Uterus (tissue), 4 donors: ENCODE results near the gene S100A8. TPM values are rescaled to one million over a fixed set of nuclear protein-coding genes. Genes with fewer than 3 reads are reported as not detected.

Source experiments
- DNase-seq, 2 donors: peaks; one replicate each; pipeline ENCODE4 v3.0.0-alpha.2; 2019 to 2020
- H3K27ac ChIP-seq, 2 donors: fragments of 200-600 bp; sonication (generic); 1 replicate in 1 of 2; 2 replicates in 1 of 2; pipeline ENCODE4 v1.5.1; 2016 to 2018
- H3K27me3 ChIP-seq, 2 donors: fragments of 200-600 bp; sonication (generic); one replicate each; pipeline ENCODE4 v1.5.1; 2018 to 2019; ENCODE audit warnings: control low read depth in 1 of 2
- H3K36me3 ChIP-seq, 2 donors: fragments of 200-600 bp; sonication (generic); one replicate each; pipeline ENCODE4 v1.5.1; 2019; ENCODE audit warnings: control low read depth in 1 of 2
- H3K4me1 ChIP-seq, 2 donors: fragments of 200-600 bp; sonication (generic); one replicate each; pipeline ENCODE4 v1.5.1; 2018 to 2019; ENCODE audit warnings: control low read depth in 1 of 2
- H3K4me3 ChIP-seq, 2 donors: fragments of 200-600 bp; sonication (generic); 1 replicate in 1 of 2; 2 replicates in 1 of 2; pipeline ENCODE4 v1.5.1; 2018 to 2019; ENCODE audit warnings: mild to moderate bottlenecking in 1 of 2
- H3K9me3 ChIP-seq, 2 donors: fragments of 200-600 bp; sonication (generic); one replicate each; pipeline ENCODE4 v1.5.1; 2019; ENCODE audit warnings: control low read depth in 1 of 2
- POLR2A ChIP-seq, 2 donors: fragments of 450-650 bp; IDR thresholded peaks; one replicate each; pipeline ENCODE4 v1.6.1; 2016; ENCODE audit warnings: antibody characterized with exemption in 2 of 2, mild to moderate bottlenecking in 1 of 2, moderate library complexity in 1 of 2
- intact Hi-C: fragments of 100-400 bp; cut with DNase I; formaldehyde crosslinking; loops from one replicate; pipeline ENCODE4 v1.15.1; 2023; ENCODE audit warnings: low total_unique reads
- total RNA-seq, 4 donors: library from RNA; depleted of rRNA in 3 of 4; stranded (reverse); fragments of >200 nt in 3 of 4; gene quantifications; one replicate each; pipeline versions ENCODE4 v1.1.0 to v1.2.4, GENCODE V29; 2014 to 2023
- TF ChIP-seq, protein P1 (sequence below), 4 experiments: fragments of 200-600 bp in 2 of 4; fragments of 450-650 bp in 2 of 4; sonication (generic) in 2 of 4; IDR thresholded peaks; one replicate each; pipeline ENCODE4 v1.5.1; 2016 to 2019; ENCODE audit warnings: antibody characterized with exemption in 4 of 4, mild to moderate bottlenecking in 2 of 4, moderate library complexity in 1 of 4
- donor health status: DM: yes; HTN: yes; CAD: no.

Gene S100A8
- total RNA-seq = 10 to 100 TPM in 2 of 4 donors, 1 to 10 TPM in 1, not detected in 1; 5.4 to 25.2 (median 24.7) TPM

GRCh38 chr1:153390938-153391710 lies at the start of gene S100A8:
S100A8 (minus strand) TSS chr1:153391073; CDS start chr1:153390535, 538 bp downstream.
- Histone ChIP-seq H3K4me1 (no peaks in the 10 kb centered on the region), H3K4me3 (no peak within 1 kb of the TSS), H3K36me3 (no peaks in the 10 kb centered on the region), H3K27me3 (no peaks in the 10 kb centered on the region), H3K9me3 (no peaks in the 10 kb centered on the region), H3K27ac (no peak within 1 kb of the TSS)
- TF ChIP-seq, protein P1, sequence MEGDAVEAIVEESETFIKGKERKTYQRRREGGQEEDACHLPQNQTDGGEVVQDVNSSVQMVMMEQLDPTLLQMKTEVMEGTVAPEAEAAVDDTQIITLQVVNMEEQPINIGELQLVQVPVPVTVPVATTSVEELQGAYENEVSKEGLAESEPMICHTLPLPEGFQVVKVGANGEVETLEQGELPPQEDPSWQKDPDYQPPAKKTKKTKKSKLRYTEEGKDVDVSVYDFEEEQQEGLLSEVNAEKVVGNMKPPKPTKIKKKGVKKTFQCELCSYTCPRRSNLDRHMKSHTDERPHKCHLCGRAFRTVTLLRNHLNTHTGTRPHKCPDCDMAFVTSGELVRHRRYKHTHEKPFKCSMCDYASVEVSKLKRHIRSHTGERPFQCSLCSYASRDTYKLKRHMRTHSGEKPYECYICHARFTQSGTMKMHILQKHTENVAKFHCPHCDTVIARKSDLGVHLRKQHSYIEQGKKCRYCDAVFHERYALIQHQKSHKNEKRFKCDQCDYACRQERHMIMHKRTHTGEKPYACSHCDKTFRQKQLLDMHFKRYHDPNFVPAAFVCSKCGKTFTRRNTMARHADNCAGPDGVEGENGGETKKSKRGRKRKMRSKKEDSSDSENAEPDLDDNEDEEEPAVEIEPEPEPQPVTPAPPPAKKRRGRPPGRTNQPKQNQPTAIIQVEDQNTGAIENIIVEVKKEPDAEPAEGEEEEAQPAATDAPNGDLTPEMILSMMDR (IDR thresholded peaks at IDR 0.05) = no peak
- no peak for TF ChIP-seq POLR2A (IDR thresholded peaks at IDR 0.05)
- no peak for DNase-seq
- intact Hi-C loops = no loop called here

DNA sequence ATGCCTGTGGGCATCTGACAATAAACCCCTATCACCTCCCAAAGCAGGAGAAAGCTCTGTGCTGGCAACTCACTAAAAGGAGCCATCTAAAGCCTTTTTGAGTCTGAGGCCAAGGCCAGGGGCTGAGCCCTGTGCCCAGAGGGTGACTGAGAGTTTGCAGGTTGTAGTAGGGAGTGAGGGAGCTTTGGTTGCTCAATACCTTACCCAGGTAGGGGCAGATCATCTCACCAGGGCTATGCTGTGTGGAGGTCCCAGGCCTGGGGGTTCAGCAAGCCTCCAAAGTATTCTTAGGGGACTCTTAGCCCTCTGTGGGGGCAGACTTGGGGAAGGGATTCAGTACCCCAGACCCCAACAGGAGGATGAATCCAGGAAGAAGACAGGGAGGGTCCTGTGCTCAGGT lies 48.4 kb upstream of the S100A8 start:
- Histone ChIP-seq H3K27ac (no peak overlapping the region), H3K9me3 (no peaks in the 10 kb centered on the region), H3K4me3 (no peak overlapping the region), H3K4me1 (no peaks in the 10 kb centered on the region), H3K36me3 (no peaks in the 10 kb centered on the region), H3K27me3 (no peaks in the 10 kb centered on the region)
- intact Hi-C loops = no loop called here
- no peak for TF ChIP-seq POLR2A (IDR thresholded peaks at IDR 0.05)
- TF ChIP-seq, protein P1 (IDR thresholded peaks at IDR 0.05) = no peak
- no peak for DNase-seq

DNA sequence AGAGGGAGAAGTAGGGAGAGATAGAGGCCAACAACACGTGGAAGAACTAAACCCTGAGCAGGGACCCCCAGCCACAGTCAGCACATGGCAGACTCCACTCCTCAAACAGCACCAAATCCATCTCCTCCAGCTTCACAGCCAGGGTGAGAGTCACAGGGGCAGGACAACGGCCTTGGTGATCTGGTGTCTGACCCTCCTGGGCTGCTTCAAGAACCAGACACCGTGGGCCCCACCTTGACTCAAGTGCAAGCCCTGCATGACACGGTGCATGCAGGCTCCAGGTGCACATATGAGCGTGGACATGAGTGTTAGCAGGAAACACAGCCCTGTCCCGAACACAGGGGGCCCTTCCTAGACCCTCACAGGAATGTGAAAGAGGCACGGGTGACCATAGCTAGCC lies 47.7 kb upstream of the S100A8 start:
- intact Hi-C loops = no loop called here
- H3K27me3 ChIP-seq = no peaks in the 10 kb centered on the region
- no peaks in the 10 kb centered on the region for H3K36me3 ChIP-seq
- no peaks in the 10 kb centered on the region for H3K9me3 ChIP-seq
- TF ChIP-seq, protein P1 (IDR thresholded peaks at IDR 0.05) = no peak
- no peak for TF ChIP-seq POLR2A (IDR thresholded peaks at IDR 0.05)
- H3K4me1 ChIP-seq = no peaks in the 10 kb centered on the region
- H3K27ac ChIP-seq = no peak overlapping the region
- H3K4me3 ChIP-seq = no peak overlapping the region
- DNase-seq = no peak

DNA sequence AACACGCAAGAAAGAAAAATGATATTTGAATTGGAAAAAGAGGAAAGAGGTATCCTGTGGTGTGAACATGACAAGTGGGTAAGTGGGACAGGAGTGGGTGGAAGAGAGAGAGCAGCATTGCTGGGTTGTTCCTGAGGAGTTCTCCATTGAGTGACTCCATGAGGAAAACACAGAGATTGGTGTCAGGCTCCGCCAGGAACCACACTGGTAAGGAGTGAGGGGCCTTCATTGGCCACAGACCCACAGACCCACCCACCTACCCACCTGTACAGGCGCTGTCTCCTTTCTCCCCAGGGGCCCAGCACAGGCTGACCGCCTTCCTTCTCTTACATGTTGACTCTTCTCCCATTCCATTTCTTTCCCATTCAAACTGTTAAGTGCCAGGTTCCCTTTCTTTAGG lies 46.4 kb upstream of the S100A8 start:
- no peaks in the 10 kb centered on the region for H3K27me3 ChIP-seq
- no peak overlapping the region for H3K27ac ChIP-seq
- H3K4me3 ChIP-seq = no peak overlapping the region
- no peaks in the 10 kb centered on the region for H3K36me3 ChIP-seq
- no peak for TF ChIP-seq POLR2A (IDR thresholded peaks at IDR 0.05)
- TF ChIP-seq, protein P1 (IDR thresholded peaks at IDR 0.05) = no peak
- no peaks in the 10 kb centered on the region for H3K4me1 ChIP-seq
- DNase-seq = no peak
- H3K9me3 ChIP-seq = no peaks in the 10 kb centered on the region
- intact Hi-C loops = no loop called here

DNA sequence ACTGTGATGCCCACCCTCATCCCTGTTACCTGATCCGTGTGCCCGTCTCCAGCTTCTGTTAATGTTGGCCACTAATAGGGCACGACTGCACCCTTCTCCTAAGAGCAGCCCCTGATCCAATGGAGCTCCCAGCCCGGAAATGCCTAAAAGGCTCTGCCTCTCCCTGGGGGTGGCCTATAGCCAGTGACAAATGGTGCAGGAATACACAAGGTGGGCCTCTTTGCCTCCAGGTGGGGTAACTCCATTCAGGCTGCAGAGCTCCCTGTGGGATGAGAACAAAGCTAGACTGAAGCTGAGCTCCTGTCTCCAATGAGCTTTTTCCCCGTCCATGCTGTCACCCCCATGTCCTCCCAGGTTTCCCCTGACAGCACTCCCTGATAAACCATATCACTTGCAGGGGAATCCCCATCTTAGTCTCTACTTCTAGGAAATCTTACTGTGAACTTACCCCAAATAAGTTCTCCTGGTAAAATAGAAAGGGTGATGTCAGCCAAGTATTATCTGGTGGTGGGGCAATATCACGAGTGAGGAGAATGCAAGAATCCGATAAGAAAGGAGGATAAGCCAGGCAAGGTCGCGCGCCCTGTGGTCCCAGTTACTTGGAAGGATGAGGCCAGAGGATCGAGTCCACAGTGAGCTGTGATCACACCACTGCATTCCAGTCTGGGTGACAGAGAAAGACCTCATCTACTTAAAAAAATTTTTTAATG lies 44.0 kb upstream of the S100A8 start:
- Histone ChIP-seq H3K27me3 (no peaks in the 10 kb centered on the region), H3K4me3 (no peak overlapping the region), H3K36me3 (no peaks in the 10 kb centered on the region), H3K4me1 (no peaks in the 10 kb centered on the region), H3K9me3 (no peaks in the 10 kb centered on the region), H3K27ac (no peak overlapping the region)
- no peak for DNase-seq
- intact Hi-C loops = no loop called here
- no peak for TF ChIP-seq POLR2A (IDR thresholded peaks at IDR 0.05)
- TF ChIP-seq, protein P1 (IDR thresholded peaks at IDR 0.05) = no peak
